RWPE2 (cell line): ENCODE measurements around the gene CNTFR.

ENCODE experiments used
- ATAC-seq: fragments of 200-7000 bp; cut with Tn5 transposase; 3 replicates; pipeline ENCODE4 v1.9.1; 2021; ENCODE audit warnings: low read depth
- DNase-seq: peaks from one replicate; pipeline ENCODE4 v3.0.0-alpha.2; 2020; ENCODE audit warnings: low spot score
- H3K27ac ChIP-seq: fragments of 450-650 bp; 2 replicates; pipeline ENCODE4 v1.5.1; 2017; ENCODE audit warnings: mild to moderate bottlenecking; ENCODE audit not compliant: poor library complexity, severe bottlenecking
- H3K27me3 ChIP-seq: fragments of 250-450 bp; sonication (Bioruptor Pico); 2 replicates; pipeline ENCODE4 v1.5.1; 2021; ENCODE audit warnings: mild to moderate bottlenecking, moderate library complexity; ENCODE audit not compliant: insufficient read depth, poor library complexity, severe bottlenecking
- H3K36me3 ChIP-seq: fragments of 250-450 bp; sonication (Bioruptor Pico); 2 replicates; pipeline ENCODE4 v1.5.1; 2020; ENCODE audit warnings: low read depth, mild to moderate bottlenecking, moderate library complexity
- H3K4me1 ChIP-seq: fragments of 250-450 bp; sonication (Bioruptor Pico); 2 replicates; pipeline ENCODE4 v1.5.1; 2021; ENCODE audit warnings: mild to moderate bottlenecking, moderate library complexity; ENCODE audit not compliant: insufficient read depth, poor library complexity, severe bottlenecking
- H3K4me3 ChIP-seq: fragments of 250-450 bp; sonication (Bioruptor Pico); 2 replicates; pipeline ENCODE4 v1.5.1; 2021; ENCODE audit warnings: mild to moderate bottlenecking, moderate library complexity; ENCODE audit not compliant: severe bottlenecking
- H3K9me3 ChIP-seq: fragments of 250-450 bp; sonication (Bioruptor Pico); 2 replicates; pipeline ENCODE4 v1.5.1; 2021; ENCODE audit warnings: mild to moderate bottlenecking, moderate library complexity; ENCODE audit not compliant: severe bottlenecking
- TF ChIP-seq, protein P1 (sequence below): fragments of 450-650 bp; IDR thresholded peaks from one replicate; pipeline ENCODE4 v1.5.1; 2017; ENCODE audit warnings: mild to moderate bottlenecking, moderate library complexity; ENCODE audit not compliant: poor library complexity, severe bottlenecking

Gene CNTFR

DNA sequence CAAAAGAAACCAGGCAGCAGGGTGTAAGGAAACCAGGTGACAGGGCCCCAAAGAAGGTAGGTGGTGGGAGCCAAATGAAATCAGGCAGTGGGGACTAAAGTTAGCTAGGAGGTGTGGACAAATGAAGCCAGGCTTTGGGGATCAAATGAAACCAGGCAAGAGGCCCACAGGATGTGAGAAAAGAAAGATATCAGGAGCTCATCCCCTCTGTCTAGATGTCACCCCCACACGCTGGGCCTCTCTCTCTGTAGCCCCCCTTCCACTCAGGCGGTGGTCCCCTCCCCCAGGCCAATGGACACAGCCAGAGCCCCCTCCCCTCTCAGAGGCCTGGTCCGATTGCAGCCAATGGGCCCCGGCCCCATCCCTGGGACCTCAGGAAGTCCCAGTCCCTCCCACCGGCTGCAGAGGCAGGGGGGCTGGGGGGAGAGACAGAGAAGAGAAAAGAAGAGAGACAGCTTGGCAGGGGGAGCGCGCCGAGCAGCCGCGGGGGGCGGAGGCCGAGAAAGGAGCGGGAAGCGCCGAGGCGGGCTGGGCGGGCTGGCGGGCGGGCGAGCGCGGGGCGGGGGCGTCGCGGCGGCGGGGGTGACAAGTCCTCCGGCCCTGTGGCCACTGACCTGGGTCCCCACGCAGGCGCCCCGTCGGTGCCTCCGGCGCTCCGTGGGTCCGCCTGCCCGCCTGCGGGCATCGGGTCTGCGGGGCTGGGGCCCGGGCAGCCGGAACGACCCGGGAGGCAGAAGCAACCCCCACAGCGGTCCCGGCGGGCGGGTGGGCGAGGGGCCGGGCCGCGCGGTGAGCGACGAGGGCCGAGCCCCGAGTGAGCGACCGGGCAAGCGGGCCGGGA, 11.9 kb downstream of the CNTFR start:
- DNase-seq = no peak
- ATAC-seq = no peak
- TF ChIP-seq, protein P1, sequence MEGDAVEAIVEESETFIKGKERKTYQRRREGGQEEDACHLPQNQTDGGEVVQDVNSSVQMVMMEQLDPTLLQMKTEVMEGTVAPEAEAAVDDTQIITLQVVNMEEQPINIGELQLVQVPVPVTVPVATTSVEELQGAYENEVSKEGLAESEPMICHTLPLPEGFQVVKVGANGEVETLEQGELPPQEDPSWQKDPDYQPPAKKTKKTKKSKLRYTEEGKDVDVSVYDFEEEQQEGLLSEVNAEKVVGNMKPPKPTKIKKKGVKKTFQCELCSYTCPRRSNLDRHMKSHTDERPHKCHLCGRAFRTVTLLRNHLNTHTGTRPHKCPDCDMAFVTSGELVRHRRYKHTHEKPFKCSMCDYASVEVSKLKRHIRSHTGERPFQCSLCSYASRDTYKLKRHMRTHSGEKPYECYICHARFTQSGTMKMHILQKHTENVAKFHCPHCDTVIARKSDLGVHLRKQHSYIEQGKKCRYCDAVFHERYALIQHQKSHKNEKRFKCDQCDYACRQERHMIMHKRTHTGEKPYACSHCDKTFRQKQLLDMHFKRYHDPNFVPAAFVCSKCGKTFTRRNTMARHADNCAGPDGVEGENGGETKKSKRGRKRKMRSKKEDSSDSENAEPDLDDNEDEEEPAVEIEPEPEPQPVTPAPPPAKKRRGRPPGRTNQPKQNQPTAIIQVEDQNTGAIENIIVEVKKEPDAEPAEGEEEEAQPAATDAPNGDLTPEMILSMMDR = no peak
- peaks cover 44% of the 10 kb centered on the region for H3K27me3 ChIP-seq
- no peak overlapping the region for H3K27ac ChIP-seq
- no peaks in the 10 kb centered on the region for H3K36me3 ChIP-seq
- H3K4me1 ChIP-seq = no peaks in the 10 kb centered on the region
- H3K4me3 ChIP-seq = no peak overlapping the region
- no peaks in the 10 kb centered on the region for H3K9me3 ChIP-seq

- H3K9me3 ChIP-seq = no peaks in the 10 kb centered on the region
- no peak overlapping the region for H3K4me3 ChIP-seq
- H3K27ac ChIP-seq = no peak overlapping the region
- TF ChIP-seq, protein P1 = no peak
- ATAC-seq (no peak), DNase-seq (no peak)
- H3K27me3 ChIP-seq = peaks cover 41% of the 10 kb centered on the region
- H3K36me3 ChIP-seq = no peaks in the 10 kb centered on the region
- no peaks in the 10 kb centered on the region for H3K4me1 ChIP-seq
Measured at GRCh38 chr9:34576597-34577399, 12.7 kb downstream of the CNTFR start.

- Histone ChIP-seq H3K4me1 (no peaks in the 10 kb centered on the region), H3K27me3 (peaks cover 41% of the 10 kb centered on the region), H3K4me3 (no peak overlapping the region), H3K9me3 (no peaks in the 10 kb centered on the region), H3K27ac (no peak overlapping the region), H3K36me3 (no peaks in the 10 kb centered on the region)
- TF ChIP-seq, protein P1 = no peak
- DNase-seq (no peak), ATAC-seq (no peak)
Measured at GRCh38 chr9:34575862-34576596, 13.5 kb downstream of the CNTFR start.

DNA sequence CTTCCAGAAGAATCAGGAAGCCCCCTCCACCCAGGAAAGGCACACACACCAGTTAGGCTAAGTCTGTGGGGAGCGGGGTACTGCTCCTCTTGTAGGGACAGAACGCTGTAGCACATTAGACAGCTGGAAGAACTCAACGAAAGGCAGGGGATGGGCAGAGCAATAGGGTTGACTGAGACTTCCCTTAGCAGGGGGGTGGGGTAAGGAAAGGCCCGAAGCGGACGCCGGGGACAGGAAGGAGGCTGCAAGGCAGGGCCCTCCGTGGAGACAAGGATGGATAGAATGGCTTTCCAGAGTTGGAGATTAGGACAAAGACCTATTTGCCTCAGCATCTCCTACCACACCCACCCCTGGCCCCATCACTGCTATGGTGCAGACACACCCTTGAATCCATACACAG, 14.3 kb downstream of the CNTFR start:
- peaks cover 41% of the 10 kb centered on the region for H3K27me3 ChIP-seq
- no peak overlapping the region for H3K27ac ChIP-seq
- no peak for DNase-seq
- no peak overlapping the region for H3K4me3 ChIP-seq
- H3K9me3 ChIP-seq = no peaks in the 10 kb centered on the region
- no peak for ATAC-seq
- no peaks in the 10 kb centered on the region for H3K4me1 ChIP-seq
- H3K36me3 ChIP-seq = no peaks in the 10 kb centered on the region
- TF ChIP-seq, protein P1 = no peak
